Lower leg skin (tissue), 3 donors: Measurements from ENCODE around the gene PACSIN2.

ENCODE experiments used
- CTCF ChIP-seq, 3 donors: fragments of 450-650 bp; IDR thresholded peaks; one replicate each; pipeline ENCODE4 v1.5.1; 2016; ENCODE audit warnings: antibody characterized with exemption in 3 of 3, mild to moderate bottlenecking in 3 of 3, moderate library complexity in 2 of 3
- POLR2A ChIP-seq, 2 donors: fragments of 450-650 bp; IDR thresholded peaks; one replicate each; pipeline ENCODE4 v1.6.1; 2016 to 2017; ENCODE audit warnings: antibody characterized with exemption in 2 of 2, mild to moderate bottlenecking in 1 of 2, moderate library complexity in 1 of 2

GRCh38 chr22:42884616-42885375 is 130.2 kb downstream of the PACSIN2 start:
- TF ChIP-seq POLR2A (IDR thresholded peaks at IDR 0.05) (no peak), CTCF (IDR thresholded peaks at IDR 0.05) (no peak)
